H1 (cell line): ENCODE results near the gene STAT5A. TPM values are rescaled to one million over a fixed set of nuclear protein-coding genes. Genes with fewer than 3 reads are reported as not detected.
A peak's percentile ranks its signal among the peaks of the same experiment; 100 is the strongest.

Source experiments
- CTCF ChIA-PET: fragments of 300-600 bp; sonication (Branson Sonifier 250); formaldehyde crosslinking; loops from one replicate; lab custom pipeline; 2021; ENCODE audit not compliant: partially characterized antibody; lab: Charles Lee
- POLR2A ChIA-PET: fragments of 300-600 bp; sonication (Branson Sonifier 250); formaldehyde crosslinking; loops from one replicate; lab custom pipeline; 2021; ENCODE audit warnings: inconsistent platforms; ENCODE audit not compliant: partially characterized antibody; lab: Charles Lee
- DNase-seq, 2 experiments: peaks; one replicate each; pipeline versions ENCODE4 v3.0.0 to v3.0.0-alpha.2; 2010 to 2022; ENCODE audit warnings: low spot score in 2 of 2, low read depth in 1 of 2, mixed read lengths in 1 of 2
- FAIRE-seq: peaks from 2 replicates; lab custom pipeline; 2011; peaks lifted over from hg19 to GRCh38; lab: Jason Lieb, UNC
- H2AFZ ChIP-seq: 2 replicates; pipeline ENCODE4 v1.8.1; 2012; ENCODE audit warnings: low read length, inconsistent platforms
- H2AK5ac ChIP-seq: 2 replicates; pipeline ENCODE4 v1.6.1; 2013; ENCODE audit warnings: low read depth, low read length
- H2BK120ac ChIP-seq: replicated peaks from 2 replicates; pipeline ENCODE3; 2013; ENCODE audit warnings: low read depth, low read length, inconsistent platforms
- H2BK12ac ChIP-seq: 2 replicates; pipeline ENCODE4 v1.6.1; 2013; ENCODE audit warnings: low read depth, low read length
- H2BK15ac ChIP-seq: 2 replicates; pipeline ENCODE4 v1.6.1; 2013; ENCODE audit warnings: low read length
- H2BK20ac ChIP-seq: 2 replicates; pipeline ENCODE4 v1.6.1; 2013; ENCODE audit warnings: low read length
- H2BK5ac ChIP-seq: 2 replicates; pipeline ENCODE4 v1.6.1; 2013; ENCODE audit warnings: low read depth, low read length
- H3K14ac ChIP-seq: 2 replicates; pipeline ENCODE4 v1.6.1; 2013; ENCODE audit warnings: inconsistent platforms; ENCODE audit not compliant: insufficient read length
- H3K18ac ChIP-seq: 2 replicates; pipeline ENCODE4 v1.6.1; 2013; ENCODE audit warnings: low read length; ENCODE audit errors: extremely low read depth
- H3K23ac ChIP-seq: 2 replicates; pipeline ENCODE4 v1.6.1; 2013; ENCODE audit warnings: inconsistent platforms; ENCODE audit not compliant: insufficient read length
- H3K23me2 ChIP-seq: 2 replicates; pipeline ENCODE4 v1.6.1; 2013; ENCODE audit warnings: low read depth, low read length
- H3K27ac ChIP-seq: 2 replicates; pipeline ENCODE4 v1.6.1; 2011; ENCODE audit warnings: low read depth, low read length, inconsistent platforms
- H3K27me3 ChIP-seq, 4 experiments: replicated peaks in 1 of 4; 1 replicate in 1 of 4; 2 replicates in 3 of 4; pipeline versions ENCODE4 v1.6.1 to v1.8.1; 2011 to 2013; ENCODE audit warnings: low read length in 3 of 4, mild to moderate bottlenecking in 3 of 4, inconsistent platforms in 2 of 4, mixed read lengths in 2 of 4, moderate library complexity in 1 of 4; ENCODE audit not compliant: control insufficient read depth in 3 of 4, insufficient read depth in 3 of 4; ENCODE audit errors: extremely low read depth in 1 of 4
- H3K36me3 ChIP-seq, 4 experiments: 2 replicates each; pipeline versions ENCODE4 v1.6.1 to v1.8.1; 2011 to 2013; ENCODE audit warnings: mild to moderate bottlenecking in 4 of 4, low read length in 3 of 4, moderate library complexity in 2 of 4, control low read depth in 1 of 4, inconsistent platforms in 1 of 4; ENCODE audit not compliant: insufficient read depth in 4 of 4, control insufficient read depth in 2 of 4
- H3K4ac ChIP-seq: replicated peaks from 2 replicates; pipeline ENCODE3; 2013; ENCODE audit warnings: low read length, low read depth, mixed read lengths, inconsistent platforms; ENCODE audit not compliant: insufficient read length
- H3K4me1 ChIP-seq, 4 experiments: replicated peaks in 1 of 4; 1 replicate in 1 of 4; 2 replicates in 3 of 4; pipeline versions ENCODE4 v1.6.1 to v1.8.1; 2011 to 2013; ENCODE audit warnings: low read length in 3 of 4, inconsistent platforms in 2 of 4, mixed read lengths in 1 of 4; ENCODE audit not compliant: insufficient read depth in 4 of 4, control insufficient read depth in 3 of 4
- H3K4me2 ChIP-seq, 2 experiments: 2 replicates each; pipeline versions ENCODE4 v1.6.1 to v1.8.1; 2011 to 2013; ENCODE audit warnings: low read depth in 2 of 2, low read length in 2 of 2, control low read depth in 1 of 2, inconsistent platforms in 1 of 2, mild to moderate bottlenecking in 1 of 2; ENCODE audit not compliant: insufficient read depth in 1 of 2
- H3K4me3 ChIP-seq, 4 experiments: fragments of 200-600, 300-600 bp in 1 of 4; sonication (generic), shearing (Covaris generic), sonication (Bioruptor Twin) in 1 of 4; 2 replicates each; pipeline versions ENCODE4 v1.5.1 to v1.8.1; 2011 to 2016; ENCODE audit warnings: low read length in 4 of 4, low read depth in 3 of 4, control low read depth in 2 of 4, inconsistent platforms in 2 of 4, mild to moderate bottlenecking in 2 of 4, mixed read lengths in 1 of 4, moderate library complexity in 1 of 4; ENCODE audit not compliant: insufficient read depth in 2 of 4; ENCODE audit errors: extremely low read depth in 1 of 4
- H3K56ac ChIP-seq: replicated peaks from 2 replicates; pipeline ENCODE3; 2013; ENCODE audit warnings: low read depth, mild to moderate bottlenecking, mixed read lengths, low read length, inconsistent platforms; ENCODE audit not compliant: insufficient read length
- H3K79me1 ChIP-seq: 2 replicates; pipeline ENCODE4 v1.6.1; 2013; ENCODE audit warnings: low read depth, low read length, control low read depth
- H3K79me2 ChIP-seq, 2 experiments: 2 replicates each; pipeline versions ENCODE4 v1.6.1 to v1.8.1; 2012 to 2013; ENCODE audit warnings: low read length in 2 of 2, mild to moderate bottlenecking in 2 of 2, inconsistent platforms in 1 of 2; ENCODE audit not compliant: insufficient read depth in 2 of 2, control insufficient read depth in 1 of 2
- H3K9ac ChIP-seq, 4 experiments: replicated peaks in 1 of 4; 1 replicate in 1 of 4; 2 replicates in 3 of 4; pipeline versions ENCODE4 v1.6.1 to v1.8.1; 2011 to 2013; ENCODE audit warnings: low read depth in 3 of 4, low read length in 3 of 4, control low read depth in 2 of 4, mild to moderate bottlenecking in 2 of 4, moderate library complexity in 2 of 4, inconsistent platforms in 1 of 4; ENCODE audit errors: extremely low read depth in 1 of 4
- H3K9me3 ChIP-seq, 2 experiments: 2 replicates each; pipeline versions ENCODE4 v1.6.1 to v1.8.1; 2012 to 2013; ENCODE audit warnings: mild to moderate bottlenecking in 2 of 2, moderate library complexity in 2 of 2, control low read depth in 1 of 2, inconsistent platforms in 1 of 2, low read depth in 1 of 2, low read length in 1 of 2, mixed read lengths in 1 of 2; ENCODE audit not compliant: insufficient read depth in 2 of 2
- H4K20me1 ChIP-seq, 2 experiments: replicated peaks in 1 of 2; 2 replicates each; pipeline versions ENCODE3 to v1.8.1; 2011 to 2013; ENCODE audit warnings: inconsistent platforms in 2 of 2, low read length in 2 of 2, mild to moderate bottlenecking in 1 of 2; ENCODE audit not compliant: insufficient read depth in 2 of 2, control insufficient read depth in 1 of 2
- H4K5ac ChIP-seq: 2 replicates; pipeline ENCODE4 v1.6.1; 2013; ENCODE audit warnings: low read length, low read depth, mixed read lengths, inconsistent platforms; ENCODE audit not compliant: insufficient read length
- H4K8ac ChIP-seq: 2 replicates; pipeline ENCODE4 v1.8.0; 2013; ENCODE audit warnings: mild to moderate bottlenecking, moderate library complexity, low read length, inconsistent platforms; ENCODE audit not compliant: insufficient read depth; ENCODE audit errors: extremely low read depth
- H4K91ac ChIP-seq: replicated peaks from 2 replicates; pipeline ENCODE3; 2013; ENCODE audit warnings: low read length, mixed read lengths, inconsistent platforms; ENCODE audit not compliant: insufficient read length
- CBX8 ChIP-seq: fragments of 300-800, 300-1000 bp; sonication (generic); IDR thresholded peaks from 2 replicates; pipeline ENCODE4 v1.7.1; 2016; ENCODE audit warnings: low read depth, low read length, borderline replicate concordance
- GABPA ChIP-seq: IDR thresholded peaks from 2 replicates; pipeline ENCODE4 v1.6.1; 2011; ENCODE audit warnings: mild to moderate bottlenecking, low read length, moderate library complexity, borderline replicate concordance; ENCODE audit not compliant: insufficient read depth
- JUN ChIP-seq: IDR thresholded peaks from 2 replicates; pipeline ENCODE4 v1.6.1; 2011; ENCODE audit warnings: low read depth, mild to moderate bottlenecking, improper control_type of control experiment, low read length
- KDM5A ChIP-seq: fragments of 200-600 bp; IDR thresholded peaks from 2 replicates; pipeline ENCODE4 v1.7.1; 2012; ENCODE audit warnings: mild to moderate bottlenecking, low read length, inconsistent platforms, mixed read lengths
- POU5F1 ChIP-seq: IDR thresholded peaks from 2 replicates; pipeline ENCODE4 v1.6.1; 2011; ENCODE audit warnings: low read depth, mild to moderate bottlenecking, low read length, moderate library complexity
- RBBP5 ChIP-seq: IDR thresholded peaks from 2 replicates; pipeline ENCODE4 v1.7.1; 2012; ENCODE audit warnings: low read depth, mild to moderate bottlenecking, inconsistent platforms, low read length, moderate library complexity, borderline replicate concordance
- RXRA ChIP-seq: IDR thresholded peaks from 2 replicates; pipeline ENCODE4 v1.6.1; 2011; ENCODE audit warnings: low read depth, mild to moderate bottlenecking, low read length, moderate library complexity; ENCODE audit not compliant: insufficient read depth
- SIRT6 ChIP-seq: IDR thresholded peaks from one replicate; pipeline ENCODE4 v1.7.1; 2012; ENCODE audit warnings: low read length, inconsistent platforms
- SIX5 ChIP-seq: IDR thresholded peaks from 2 replicates; pipeline ENCODE4 v1.6.1; 2011; ENCODE audit warnings: mild to moderate bottlenecking, low read depth, low read length
- SRF ChIP-seq: IDR thresholded peaks from 2 replicates; pipeline ENCODE4 v1.6.1; 2011; ENCODE audit warnings: mild to moderate bottlenecking, low read depth, low read length, moderate library complexity
- WGBS, 2 experiments: shearing (Covaris generic) in 1 of 2; methylation state at CpG; one replicate each; pipeline versions ENCODE4 v1.1.6 to v1.1.7; 2013 to 2015; ENCODE audit warnings: low lambda C conversion rate in 2 of 2, mixed read lengths in 2 of 2, inconsistent platforms in 1 of 2, low coverage in 1 of 2, missing lambda C conversion rate in 1 of 2; ENCODE audit not compliant: insufficient replicate concordance in 2 of 2, insufficient coverage in 1 of 2, insufficient read length in 1 of 2; ENCODE audit errors: extremely low coverage in 1 of 2, missing lambda C conversion rate in 1 of 2; 5-methylcytosine and 5-hydroxymethylcytosine counted together
- polyA plus RNA-seq, 7 experiments: library from polyadenylated mRNA; depleted of rRNA in 3 of 7; stranded (reverse) in 5 of 7; unstranded in 2 of 7; fragments of >200 nt in 5 of 7; fragments of 200-250 nt in 2 of 7; gene quantifications; 1 replicate in 5 of 7; 2 replicates in 1 of 7; 4 replicates in 1 of 7; pipeline versions ENCODE4 v1.2.1 to v1.2.3, GENCODE V29; 2011 to 2013; ENCODE audit warnings: missing spikeins in 2 of 7, mixed read lengths in 2 of 7
- total RNA-seq: library from RNA; stranded (reverse); fragmentation: NEBNext Ultra II Directional; extraction: Animal tissue kit (Norgen Biotek cat#: 25700); gene quantifications from 2 replicates; pipeline ENCODE4 v1.2.1, GENCODE V29; 2021
- TF ChIP-seq, protein P1 (sequence below): IDR thresholded peaks from 2 replicates; pipeline ENCODE4 v1.6.1; 2012; ENCODE audit warnings: low read length, inconsistent platforms

Gene STAT5A
- total and polyA plus RNA-seq, 2 of the 8 experiments (the other 6 are each of a cell fraction or from before 2014, with no cell fraction given): 4.2 to 5.4 TPM

DNA sequence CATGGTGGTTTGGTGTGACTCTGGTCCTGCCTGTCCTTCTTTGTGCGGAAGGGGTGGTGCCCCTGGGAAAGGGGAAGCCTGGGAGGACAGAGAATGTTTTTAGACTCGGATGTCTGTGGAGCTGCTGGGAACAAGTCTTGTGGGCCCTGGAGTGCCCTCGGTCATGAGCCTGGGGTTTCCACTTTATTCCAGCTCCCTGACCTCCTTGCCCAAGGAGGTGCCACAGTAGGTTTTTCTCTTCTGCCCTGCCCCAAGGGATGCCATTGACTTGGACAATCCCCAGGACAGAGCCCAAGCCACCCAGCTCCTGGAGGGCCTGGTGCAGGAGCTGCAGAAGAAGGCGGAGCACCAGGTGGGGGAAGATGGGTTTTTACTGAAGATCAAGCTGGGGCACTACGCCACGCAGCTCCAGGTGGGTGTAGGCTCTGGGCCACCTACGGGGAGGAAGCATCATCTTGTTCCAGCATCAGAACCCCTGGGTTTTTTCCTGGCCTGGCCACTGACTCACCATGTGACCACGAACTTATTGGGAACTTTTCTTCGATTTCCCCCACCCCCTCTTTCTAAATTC is 1.4 kb downstream of the STAT5A start:
- Histone ChIP-seq H2BK15ac (no peak overlapping the region), H2BK20ac (0 out of 2 replicates have a peak overlapping the region, but pooled peaks have one; percentile 8), H3K79me1 (no peaks in the 10 kb centered on the region), H2BK120ac (no peak overlapping the region), H3K23me2 (no peaks in the 10 kb centered on the region; the same call in 1 of the 2 replicates), H2AK5ac (no peak overlapping the region), H3K9me3 (no peaks in the 10 kb centered on the region), H3K18ac (no peak overlapping the region), H3K23ac (no peak overlapping the region), H2BK12ac (peak overlapping the region; percentile 10; the same call in 1 of the 2 replicates), H3K4me3 (no peak overlapping the region; a peak in 1 of 8 replicates), H3K4me2 (0 out of 4 replicates have a peak overlapping the region, but pooled peaks of 1 of the 2 experiments have one; percentile 5), H3K56ac (no peak overlapping the region), H3K4ac (no peak overlapping the region), H3K27me3 (peaks cover 7 to 30% (median 25%) of the 10 kb centered on the region in 4 experiments), H3K14ac (no peak overlapping the region), H2BK5ac (no peak overlapping the region), H4K91ac (no peak overlapping the region), H4K5ac (no peak overlapping the region), H3K36me3 (no peaks in the 10 kb centered on the region), H3K9ac (no peak overlapping the region; a peak in 2 of 7 replicates), H2AFZ (no peak overlapping the region), H4K8ac (no peak overlapping the region), H4K20me1 (no peaks in the 10 kb centered on the region), H3K79me2 (no peaks in the 10 kb centered on the region), H3K4me1 (peaks cover 0 to 11% (median 8%) of the 10 kb centered on the region in 4 experiments; a peak in 5 of 7 replicates), H3K27ac (no peak overlapping the region)
- ChIA-PET POLR2A (interaction anchor here (0.5 to 5.0 kb wide), 7 partner anchors 9 to 406 kb away, joined by 3 to 33 read pairs (median 4); no protein-coding TSS in a partner anchor), CTCF (interaction anchor here (1.2 to 1.8 kb wide), 6 partner anchors 11 to 138 kb away, joined by 3 to 4 read pairs (median 4); no protein-coding TSS in a partner anchor)
- no peak for FAIRE-seq
- DNase-seq: no peak
- 89% methylated on average over 9 of the region's 9 CpGs; no CpG with 5 or more reads in 1 of the 2 experiments for WGBS, 2 experiments
- TF ChIP-seq RXRA: no peak
- TF ChIP-seq POU5F1: no peak
- no peak for TF ChIP-seq SIX5
- TF ChIP-seq CBX8: no peak
- no peak for TF ChIP-seq RBBP5
- TF ChIP-seq GABPA: no peak
- no peak for TF ChIP-seq JUN
- TF ChIP-seq, protein P1, sequence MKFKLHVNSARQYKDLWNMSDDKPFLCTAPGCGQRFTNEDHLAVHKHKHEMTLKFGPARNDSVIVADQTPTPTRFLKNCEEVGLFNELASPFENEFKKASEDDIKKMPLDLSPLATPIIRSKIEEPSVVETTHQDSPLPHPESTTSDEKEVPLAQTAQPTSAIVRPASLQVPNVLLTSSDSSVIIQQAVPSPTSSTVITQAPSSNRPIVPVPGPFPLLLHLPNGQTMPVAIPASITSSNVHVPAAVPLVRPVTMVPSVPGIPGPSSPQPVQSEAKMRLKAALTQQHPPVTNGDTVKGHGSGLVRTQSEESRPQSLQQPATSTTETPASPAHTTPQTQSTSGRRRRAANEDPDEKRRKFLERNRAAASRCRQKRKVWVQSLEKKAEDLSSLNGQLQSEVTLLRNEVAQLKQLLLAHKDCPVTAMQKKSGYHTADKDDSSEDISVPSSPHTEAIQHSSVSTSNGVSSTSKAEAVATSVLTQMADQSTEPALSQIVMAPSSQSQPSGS: no peak
- TF ChIP-seq KDM5A: no peak
- no peak for TF ChIP-seq SRF
- TF ChIP-seq SIRT6: no peak
